AG04449 (cell line): ENCODE data around the gene TMCC1.

Experiments used
- CTCF ChIA-PET: fragments of 350-600 bp; formaldehyde crosslinking; extraction: SDS; loops from one replicate; lab custom pipeline; 2021; ENCODE audit warnings: antibody characterized with exemption; lab: Yijun Ruan, JAX
- POLR2A ChIA-PET: fragments of 400-600, 350-600 bp; formaldehyde crosslinking; extraction: SDS; loops from one replicate; lab custom pipeline; 2020; ENCODE audit warnings: antibody characterized with exemption, inconsistent platforms; lab: Yijun Ruan, JAX
- DNase-seq: peaks from one replicate; pipeline ENCODE4 v3.0.0-alpha.2; 2010; ENCODE audit warnings: low read depth, low spot score
- H3K4me3 ChIP-seq: 2 replicates; pipeline ENCODE4 v1.5.1; 2011; ENCODE audit warnings: low read depth, mild to moderate bottlenecking, control low read depth, low read length
- TF ChIP-seq, protein P1 (sequence below): IDR thresholded peaks from one replicate; pipeline ENCODE4 v1.5.1; 2011; ENCODE audit warnings: mild to moderate bottlenecking, moderate library complexity, low read length, control low read depth, inconsistent platforms; ENCODE audit not compliant: insufficient read depth; ENCODE audit errors: missing control alignments

TMCC1 gene

GRCh38 chr3:129620828-129621559, 272.5 kb downstream of the TMCC1 start:
- ChIA-PET CTCF (interaction anchor here (0.8 to 1.2 kb wide), 3 partner anchors 129 to 313 kb away, joined by 3 to 5 read pairs (median 3); no protein-coding TSS in a partner anchor), POLR2A (no interaction called here)
- TF ChIP-seq, protein P1, sequence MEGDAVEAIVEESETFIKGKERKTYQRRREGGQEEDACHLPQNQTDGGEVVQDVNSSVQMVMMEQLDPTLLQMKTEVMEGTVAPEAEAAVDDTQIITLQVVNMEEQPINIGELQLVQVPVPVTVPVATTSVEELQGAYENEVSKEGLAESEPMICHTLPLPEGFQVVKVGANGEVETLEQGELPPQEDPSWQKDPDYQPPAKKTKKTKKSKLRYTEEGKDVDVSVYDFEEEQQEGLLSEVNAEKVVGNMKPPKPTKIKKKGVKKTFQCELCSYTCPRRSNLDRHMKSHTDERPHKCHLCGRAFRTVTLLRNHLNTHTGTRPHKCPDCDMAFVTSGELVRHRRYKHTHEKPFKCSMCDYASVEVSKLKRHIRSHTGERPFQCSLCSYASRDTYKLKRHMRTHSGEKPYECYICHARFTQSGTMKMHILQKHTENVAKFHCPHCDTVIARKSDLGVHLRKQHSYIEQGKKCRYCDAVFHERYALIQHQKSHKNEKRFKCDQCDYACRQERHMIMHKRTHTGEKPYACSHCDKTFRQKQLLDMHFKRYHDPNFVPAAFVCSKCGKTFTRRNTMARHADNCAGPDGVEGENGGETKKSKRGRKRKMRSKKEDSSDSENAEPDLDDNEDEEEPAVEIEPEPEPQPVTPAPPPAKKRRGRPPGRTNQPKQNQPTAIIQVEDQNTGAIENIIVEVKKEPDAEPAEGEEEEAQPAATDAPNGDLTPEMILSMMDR, result no peak
- DNase-seq, result no peak
- H3K4me3 ChIP-seq, result no peak overlapping the region

GRCh38 chr3:129619726-129620162, 273.8 kb downstream of the TMCC1 start:
- TF ChIP-seq, protein P1, result no peak
- no peak for DNase-seq
- ChIA-PET CTCF (interaction anchor here (1.9 kb wide), 1 partner anchor 127 kb away, joined by 5 read pairs; no protein-coding TSS in a partner anchor), POLR2A (no interaction called here)
- H3K4me3 ChIP-seq, result no peak overlapping the region

- CTCF ChIA-PET, result interaction anchor here (1.3 to 1.9 kb wide), 2 partner anchors 126 to 323 kb away, joined by 3 to 5 read pairs; no protein-coding TSS in a partner anchor
- POLR2A ChIA-PET, result no interaction called here
Measured at GRCh38 chr3:129618901-129619671, 274.4 kb downstream of the TMCC1 start.

DNA sequence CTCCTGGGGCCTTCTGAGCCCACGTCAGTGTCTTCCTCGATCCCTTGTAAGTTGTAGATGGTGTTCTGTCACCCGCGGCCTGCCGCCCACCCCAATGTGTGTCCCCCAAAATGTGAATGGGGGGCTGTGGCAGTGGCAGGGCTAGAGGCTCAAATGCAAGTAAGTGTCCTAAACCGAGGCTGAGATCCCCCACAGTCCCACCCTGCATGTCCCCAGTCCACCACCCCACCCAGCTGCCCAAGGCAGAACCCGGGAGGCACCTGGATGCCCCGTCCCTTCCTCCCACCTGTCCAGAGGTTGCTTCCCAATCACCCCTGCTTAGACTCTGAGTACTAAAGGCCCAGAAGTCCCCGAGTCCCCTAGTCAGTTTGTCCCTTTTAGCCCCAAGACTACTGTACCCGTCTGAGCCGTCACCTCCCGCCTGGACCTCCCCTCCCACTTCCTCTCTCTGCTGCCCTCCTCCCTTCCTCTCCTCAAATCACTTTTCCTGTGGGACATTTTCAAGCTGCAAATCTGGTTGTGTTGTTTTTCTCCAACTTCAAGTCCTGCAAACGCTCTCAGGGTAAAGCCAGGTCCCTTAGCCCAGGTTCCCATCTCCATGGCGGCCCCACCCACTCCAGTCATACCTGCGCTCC, 275.2 kb downstream of the TMCC1 start:
- DNase-seq, result no peak
- H3K4me3 ChIP-seq, result no peak overlapping the region
- CTCF ChIA-PET, result interaction anchor here (1.3 to 1.9 kb wide), 2 partner anchors 126 to 323 kb away, joined by 3 to 5 read pairs; no protein-coding TSS in a partner anchor
- POLR2A ChIA-PET, result interaction anchor here (0.9 kb wide), 1 partner anchor 24 kb away, joined by 3 read pairs; no protein-coding TSS in a partner anchor
- TF ChIP-seq, protein P1, result no peak

More at GRCh38 chr3:129618901-129619671, 274.4 kb downstream of the TMCC1 start:
- TF ChIP-seq, protein P1, result no peak
- no peak overlapping the region for H3K4me3 ChIP-seq
- no peak for DNase-seq

GRCh38 chr3:129617381-129618185, 275.9 kb downstream of the TMCC1 start:
- POLR2A ChIA-PET, result interaction anchor here (0.9 kb wide), 1 partner anchor 23 kb away, joined by 3 read pairs; no protein-coding TSS in a partner anchor
- TF ChIP-seq, protein P1, result no peak
- CTCF ChIA-PET, result interaction anchor here (0.7 to 1.3 kb wide), 4 partner anchors 9 to 324 kb away, joined by 3 read pairs; no protein-coding TSS in a partner anchor
- H3K4me3 ChIP-seq, result no peak overlapping the region
- no peak for DNase-seq
